Mammary epithelial cell (primary cell): ENCODE data around the gene DNASE1L2.

Experiments used
- CTCF ChIP-seq, 2 donors: IDR thresholded peaks in 1 of 2; conservative IDR thresholded peaks in 1 of 2; 2 replicates each; pipeline ENCODE4 v1.5.1; 2011 to 2012; ENCODE audit warnings: inconsistent platforms in 2 of 2, low read length in 2 of 2, mild to moderate bottlenecking in 2 of 2, control low read depth in 1 of 2, low read depth in 1 of 2; ENCODE audit not compliant: insufficient read depth in 1 of 2; ENCODE audit errors: extremely low read depth in 1 of 2
- EZH2 ChIP-seq: IDR thresholded peaks from 2 replicates; pipeline ENCODE4 v1.6.1; 2012; ENCODE audit warnings: low read length, inconsistent platforms, borderline replicate concordance

GRCh38 chr16:2196981-2197511 lies 39.2 kb upstream of the DNASE1L2 start:
- TF ChIP-seq CTCF (conservative IDR thresholded peaks at IDR 0.05 in 1 of 2, IDR thresholded peaks at IDR 0.05 in 1 of 2; ENCODE audit: extremely low read depth in 1 of 2, insufficient read depth in 1 of 2, low read depth in 1 of 2, low read length in 2 of 2): no peak
- no peak for TF ChIP-seq EZH2
